Fibroblast of skin of left biceps (primary cell): ENCODE data around the gene CMBL.
"Not testable (repeated sequence)": the region's sequence is repeated elsewhere in the genome, so short reads cannot be mapped to it uniquely, and the experiment has no call there.

Source experiments
- DNase-seq, 2 experiments: peaks; one replicate each; pipeline ENCODE4 v3.0.0-alpha.2; 2013; ENCODE audit warnings: low read depth in 2 of 2

The CMBL gene

GRCh38 chr5:10257870-10258269 is 49.8 kb downstream of the CMBL start:
- no peak for DNase-seq

DNA sequence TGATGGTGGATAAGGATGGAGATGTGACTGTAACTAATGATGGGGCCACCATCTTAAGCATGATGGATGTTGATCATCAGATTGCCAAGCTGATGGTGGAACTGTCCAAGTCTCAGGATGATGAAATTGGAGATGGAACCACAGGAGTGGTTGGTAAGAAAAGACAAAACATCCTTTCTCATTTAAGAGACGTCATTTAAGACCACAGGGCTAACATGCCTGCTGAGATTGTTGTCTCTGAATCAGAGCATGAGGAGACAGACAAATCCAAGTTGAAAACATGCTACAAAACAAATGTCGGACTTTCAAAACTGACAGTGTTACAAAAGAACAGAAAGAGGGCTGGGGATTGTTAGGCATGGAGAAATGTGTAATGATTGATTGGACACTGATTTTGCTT is 53.0 kb downstream of the CMBL start:
- DNase-seq = no peak

DNA sequence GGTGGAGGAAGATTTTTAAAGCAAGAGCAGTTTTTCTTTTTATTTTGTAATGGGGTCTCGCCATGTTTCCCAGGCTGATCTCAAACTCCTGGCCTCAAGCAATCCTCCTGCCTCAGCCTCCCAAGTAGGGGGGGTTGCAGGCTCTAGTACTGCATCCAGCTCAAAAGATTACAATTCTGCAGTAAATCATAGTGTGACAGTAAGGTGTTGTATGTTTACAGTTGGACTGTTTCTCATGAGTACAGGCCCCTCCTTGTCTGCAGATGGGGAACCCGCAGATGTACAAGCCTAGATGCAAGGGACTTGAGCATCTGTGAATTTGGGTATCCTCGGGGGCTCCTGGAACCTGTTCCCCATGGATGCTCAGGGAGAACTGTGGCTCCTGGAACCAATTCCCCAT is 54.3 kb downstream of the CMBL start:
- DNase-seq = no peak

- DNase-seq = no peak
Measured at GRCh38 chr5:10251405-10251804, 56.3 kb downstream of the CMBL start.

- no peak for DNase-seq
Measured at GRCh38 chr5:10250806-10251276, 56.9 kb downstream of the CMBL start.

DNA sequence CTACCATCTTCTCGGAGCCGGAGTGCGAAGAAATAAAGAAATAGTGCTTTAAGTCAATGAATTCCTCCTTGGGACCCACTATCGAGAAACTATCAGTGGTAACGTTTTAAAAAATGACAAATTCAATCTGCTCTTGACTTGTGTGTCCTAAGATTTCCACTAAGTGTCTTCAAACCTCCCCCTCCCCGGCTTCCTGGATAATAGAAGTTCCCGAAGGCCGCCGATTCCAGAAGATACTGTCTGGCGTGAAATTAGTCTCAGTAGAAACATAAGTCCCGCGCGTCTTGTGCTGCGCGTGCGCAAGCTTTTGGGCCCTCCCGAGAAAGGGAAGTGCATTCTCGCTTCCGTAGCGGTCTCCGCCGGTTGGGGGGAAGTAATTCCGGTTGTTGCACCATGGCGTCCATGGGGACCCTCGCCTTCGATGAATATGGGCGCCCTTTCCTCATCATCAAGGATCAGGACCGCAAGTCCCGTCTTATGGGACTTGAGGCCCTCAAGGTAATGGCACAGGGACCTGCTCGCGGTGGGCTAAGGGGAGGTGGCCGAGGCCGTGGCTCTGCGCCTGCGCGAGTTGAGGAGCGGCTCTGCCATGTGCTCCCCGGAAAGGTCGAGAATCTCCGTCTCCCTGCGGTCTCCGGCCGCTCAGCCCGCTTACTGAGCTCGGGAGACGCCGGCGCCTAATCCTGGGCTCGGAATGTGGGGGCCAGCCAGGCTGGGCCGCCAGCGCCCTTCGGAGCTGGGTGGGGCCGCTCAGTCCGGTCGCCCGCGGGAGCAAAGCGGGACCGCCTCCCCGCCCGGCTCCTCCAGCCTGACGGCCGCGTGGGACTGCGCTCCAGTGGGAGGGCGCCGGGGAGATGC is 57.5 kb downstream of the CMBL start, which contains the start of gene CCT5:
CCT5 (plus strand) TSS at position 333 of the 858 bp plus-strand sequence; CDS start at position 394, 61 bp downstream.
- DNase-seq = peak; percentile 97

DNA sequence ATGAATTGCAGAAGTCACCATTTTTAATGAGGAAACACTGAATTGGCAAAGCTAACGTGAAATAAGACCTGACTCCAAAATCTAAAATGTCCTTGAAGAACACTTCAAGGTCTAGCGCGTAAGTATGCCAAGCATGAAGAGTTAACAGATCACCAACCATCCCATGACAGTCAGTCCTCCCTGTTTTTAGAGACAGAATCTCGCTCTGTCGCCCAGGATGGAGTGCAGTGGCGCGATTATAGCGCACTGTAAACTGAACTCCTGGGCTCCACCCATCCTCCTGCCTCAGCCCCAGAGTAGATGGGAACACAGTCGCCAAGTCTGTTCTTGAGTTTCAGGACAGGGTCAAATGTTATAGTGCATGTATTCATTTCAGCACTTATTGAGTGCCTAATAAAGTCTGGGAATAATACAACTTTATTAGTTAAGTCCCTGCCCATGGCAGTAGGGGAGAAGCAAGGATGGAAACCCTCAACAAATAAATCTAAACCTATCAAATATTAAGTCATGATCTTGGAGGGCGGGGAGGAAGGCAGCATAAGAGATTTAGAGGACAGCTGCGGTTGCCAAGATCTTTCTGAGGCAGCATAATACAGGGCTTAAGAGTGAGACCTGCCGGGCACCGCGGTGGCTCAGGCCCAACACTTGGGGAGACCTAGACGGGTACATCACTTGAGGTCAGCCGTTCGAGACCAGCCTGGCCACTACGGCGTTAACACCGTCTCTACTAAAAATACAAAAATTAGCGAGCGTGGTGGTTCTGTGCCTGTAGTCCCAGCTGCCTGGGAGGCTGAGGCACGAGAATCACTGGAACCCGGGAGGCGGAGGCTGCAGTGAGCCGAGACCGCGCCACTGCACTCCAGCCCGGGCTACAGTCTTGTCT is 59.1 kb downstream of the CMBL start:
- DNase-seq = no peak

- not testable (repeated sequence) for DNase-seq
Measured at GRCh38 chr5:10247217-10247616, 60.5 kb downstream of the CMBL start.

- no peak for DNase-seq
Measured at GRCh38 chr5:10246761-10247160, 60.9 kb downstream of the CMBL start.

- DNase-seq = no peak
Measured at GRCh38 chr5:10244342-10244944, 63.3 kb downstream of the CMBL start.

DNA sequence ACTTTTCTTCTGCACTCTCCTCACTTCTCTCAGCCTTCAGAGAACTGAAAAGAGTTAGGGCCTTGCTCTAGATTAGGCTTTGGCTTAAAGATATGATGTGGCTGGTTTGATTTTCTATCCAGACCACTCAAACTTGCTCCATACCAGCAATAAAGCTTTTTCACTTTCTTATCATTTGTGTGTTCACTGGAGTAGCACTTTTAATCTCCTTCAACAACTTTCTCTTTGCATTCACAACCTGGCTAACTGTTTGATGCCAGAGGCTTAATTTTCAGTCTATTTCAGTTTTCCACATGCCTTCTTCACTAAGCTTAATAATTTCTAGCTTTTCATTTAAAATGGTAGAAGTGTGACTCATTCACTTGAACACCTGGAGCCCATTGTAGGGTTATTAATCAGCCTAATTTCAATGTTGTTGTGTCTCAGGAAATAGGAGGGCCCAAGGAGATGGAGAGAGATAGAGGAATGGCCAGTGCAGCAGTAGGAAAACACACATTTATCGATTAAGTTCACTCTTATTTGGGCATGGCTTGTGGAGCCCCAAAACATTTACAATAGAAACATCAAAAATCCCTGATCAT is 64.0 kb downstream of the CMBL start:
- no peak for DNase-seq

DNA sequence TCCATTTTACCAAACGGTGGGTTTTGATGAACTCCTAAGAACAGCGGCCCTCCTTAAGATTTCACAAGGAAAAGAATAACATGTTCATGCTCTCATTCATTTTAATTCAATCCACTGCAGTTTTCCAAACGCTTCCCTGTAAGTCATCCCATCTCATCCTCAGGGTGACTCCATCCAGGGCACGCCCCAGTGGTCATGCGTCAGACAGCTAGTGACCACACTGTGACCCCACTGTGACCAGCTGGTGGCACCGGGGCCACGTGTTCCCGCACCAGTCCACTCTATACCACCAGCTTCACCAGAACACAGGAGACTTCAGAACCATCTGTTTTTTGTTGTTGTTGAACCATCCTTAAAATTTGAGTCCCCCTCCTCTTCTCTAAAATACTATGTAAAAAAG is 72.4 kb downstream of the CMBL start:
- DNase-seq = no peak

- peak; percentile 86 to 88 for DNase-seq
Measured at GRCh38 chr5:10233505-10233904, 74.2 kb downstream of the CMBL start.

- no peak for DNase-seq
Measured at GRCh38 chr5:10233011-10233410, 74.7 kb downstream of the CMBL start.

DNA sequence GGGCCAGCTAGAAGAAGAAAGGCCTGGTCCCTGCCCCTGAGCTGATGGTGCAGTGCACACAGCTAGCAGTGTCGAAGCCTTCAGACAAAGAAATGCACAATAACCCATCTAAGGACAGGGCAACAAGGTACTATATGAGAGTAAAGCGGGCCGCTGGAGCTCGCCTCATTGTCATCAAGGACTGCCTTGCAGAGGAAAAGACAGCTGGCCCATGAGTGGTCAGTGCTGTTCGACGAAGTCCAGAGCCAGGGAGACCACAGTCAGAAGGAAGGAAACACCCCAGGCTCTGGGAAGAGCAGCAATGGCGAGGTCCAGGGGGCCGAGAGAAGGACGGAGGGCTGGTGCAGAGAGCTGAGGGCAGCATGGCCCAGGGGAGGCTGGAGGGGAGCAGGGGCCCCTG is 75.3 kb downstream of the CMBL start:
- DNase-seq = no peak

- peak in 1 of 2 experiments; percentile 38 for DNase-seq
Measured at GRCh38 chr5:10229306-10230048, 78.2 kb downstream of the CMBL start.

DNA sequence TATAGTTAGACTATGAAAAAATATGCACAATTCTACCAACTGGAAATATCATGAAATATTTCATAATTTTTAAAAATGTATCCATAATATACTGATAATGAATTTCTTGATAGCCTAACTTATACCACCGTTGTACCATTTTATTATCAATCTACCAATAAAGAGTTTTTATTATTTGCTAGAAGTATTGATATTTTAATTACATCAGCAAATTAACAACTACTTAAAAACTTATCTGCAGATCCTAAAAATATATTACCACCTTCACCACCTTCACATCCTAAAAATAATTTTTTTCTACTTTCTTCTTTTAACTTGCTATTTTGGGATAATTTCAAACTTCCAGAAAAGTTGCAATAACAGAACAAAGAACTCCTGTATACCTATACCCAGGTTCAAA is 79.4 kb downstream of the CMBL start:
- no peak for DNase-seq
